GM06990 (cell line): ENCODE measurements around the gene ETS1.

Experiments used
- DNase-seq: peaks from one replicate; pipeline ENCODE4 v3.0.0-alpha.2; 2011; ENCODE audit not compliant: insufficient read length; ENCODE audit errors: extremely low read depth
- H3K27me3 ChIP-seq: replicated peaks from 2 replicates; pipeline ENCODE4 v1.6.0; 2011; ENCODE audit warnings: low read length; ENCODE audit not compliant: control insufficient read depth, insufficient read depth
- H3K36me3 ChIP-seq: 2 replicates; pipeline ENCODE4 v1.5.1; 2011; ENCODE audit warnings: low read length; ENCODE audit not compliant: control insufficient read depth, insufficient read depth
- H3K4me3 ChIP-seq: replicated peaks from 2 replicates; pipeline ENCODE4 v1.5.1; 2011; ENCODE audit warnings: low read depth, mild to moderate bottlenecking, control low read depth, low read length
- TF ChIP-seq, protein P1 (sequence below): IDR thresholded peaks from 2 replicates; pipeline ENCODE4 v1.5.1; 2011; ENCODE audit warnings: low read length, control low read depth, mild to moderate bottlenecking, inconsistent platforms; ENCODE audit not compliant: insufficient read depth, poor library complexity, severe bottlenecking

ETS1 gene

DNA sequence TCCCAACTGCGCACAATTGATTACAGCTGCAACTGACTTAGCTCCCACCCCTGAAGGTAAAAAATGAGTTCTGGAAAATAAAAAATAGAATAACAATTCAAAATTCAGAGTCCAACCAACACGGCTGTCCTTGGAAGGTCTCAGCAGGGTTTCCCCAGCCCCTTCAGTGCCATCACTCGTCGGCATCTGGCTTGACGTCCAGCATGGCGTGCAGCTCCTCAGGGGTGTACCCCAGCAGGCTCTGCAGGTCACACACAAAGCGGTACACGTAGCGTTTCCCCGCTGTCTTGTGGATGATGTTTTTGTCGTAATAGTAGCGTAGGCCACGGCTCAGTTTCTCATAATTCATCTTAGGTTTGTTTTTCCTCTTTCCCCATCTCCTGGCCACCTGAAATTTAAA is 125.2 kb downstream of the ETS1 start:
- Histone ChIP-seq H3K27me3 (no peaks in the 10 kb centered on the region), H3K36me3 (peaks cover 48% of the 10 kb centered on the region)
- TF ChIP-seq, protein P1, sequence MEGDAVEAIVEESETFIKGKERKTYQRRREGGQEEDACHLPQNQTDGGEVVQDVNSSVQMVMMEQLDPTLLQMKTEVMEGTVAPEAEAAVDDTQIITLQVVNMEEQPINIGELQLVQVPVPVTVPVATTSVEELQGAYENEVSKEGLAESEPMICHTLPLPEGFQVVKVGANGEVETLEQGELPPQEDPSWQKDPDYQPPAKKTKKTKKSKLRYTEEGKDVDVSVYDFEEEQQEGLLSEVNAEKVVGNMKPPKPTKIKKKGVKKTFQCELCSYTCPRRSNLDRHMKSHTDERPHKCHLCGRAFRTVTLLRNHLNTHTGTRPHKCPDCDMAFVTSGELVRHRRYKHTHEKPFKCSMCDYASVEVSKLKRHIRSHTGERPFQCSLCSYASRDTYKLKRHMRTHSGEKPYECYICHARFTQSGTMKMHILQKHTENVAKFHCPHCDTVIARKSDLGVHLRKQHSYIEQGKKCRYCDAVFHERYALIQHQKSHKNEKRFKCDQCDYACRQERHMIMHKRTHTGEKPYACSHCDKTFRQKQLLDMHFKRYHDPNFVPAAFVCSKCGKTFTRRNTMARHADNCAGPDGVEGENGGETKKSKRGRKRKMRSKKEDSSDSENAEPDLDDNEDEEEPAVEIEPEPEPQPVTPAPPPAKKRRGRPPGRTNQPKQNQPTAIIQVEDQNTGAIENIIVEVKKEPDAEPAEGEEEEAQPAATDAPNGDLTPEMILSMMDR, result no peak

DNA sequence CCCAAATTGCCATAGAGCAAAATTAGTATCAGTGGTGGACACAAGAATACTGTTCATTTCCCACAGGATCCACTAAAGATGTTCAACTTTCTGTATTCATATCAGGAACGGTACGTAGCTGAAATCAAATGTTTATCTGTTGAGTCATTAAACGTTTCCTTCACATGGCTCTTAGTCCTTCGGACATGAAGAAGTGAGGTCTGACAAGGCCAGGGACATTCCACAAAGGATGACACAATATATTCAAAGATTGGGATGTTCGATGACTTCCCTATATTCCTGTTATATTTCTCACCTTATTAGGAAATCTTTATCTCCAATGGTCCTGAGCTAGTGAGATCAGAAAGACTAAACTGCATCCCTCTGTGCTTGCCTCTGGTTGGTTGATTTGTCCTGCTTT is 129.0 kb downstream of the ETS1 start:
- Histone ChIP-seq H3K4me3 (no peak overlapping the region), H3K36me3 (peaks cover 39% of the 10 kb centered on the region), H3K27me3 (no peaks in the 10 kb centered on the region)
- DNase-seq, result no peak
- TF ChIP-seq, protein P1, result no peak

More for the DNA sequence above, 125.2 kb downstream of the ETS1 start:
- no peak overlapping the region for H3K4me3 ChIP-seq
- no peak for DNase-seq

DNA sequence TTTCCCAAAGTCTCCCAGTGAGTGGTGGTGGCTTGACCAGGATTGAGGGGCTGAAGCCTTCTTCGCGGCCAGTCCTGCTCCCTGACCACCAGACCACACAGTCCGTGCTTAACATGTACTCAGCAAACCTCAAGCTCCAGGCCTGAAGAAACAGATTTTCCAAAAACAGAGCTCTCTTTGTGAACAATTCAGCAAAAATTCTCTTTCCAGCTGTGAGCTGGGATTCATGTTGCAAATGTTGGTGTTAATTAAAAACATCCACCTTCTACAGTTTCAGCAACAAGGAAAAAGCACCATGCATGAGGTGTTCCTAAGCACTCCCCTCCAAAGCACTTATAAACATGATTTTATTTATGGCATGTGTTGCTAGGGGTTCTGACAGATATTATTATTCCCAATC is 129.5 kb downstream of the ETS1 start:
- H3K36me3 ChIP-seq, result peaks cover 34% of the 10 kb centered on the region

DNA sequence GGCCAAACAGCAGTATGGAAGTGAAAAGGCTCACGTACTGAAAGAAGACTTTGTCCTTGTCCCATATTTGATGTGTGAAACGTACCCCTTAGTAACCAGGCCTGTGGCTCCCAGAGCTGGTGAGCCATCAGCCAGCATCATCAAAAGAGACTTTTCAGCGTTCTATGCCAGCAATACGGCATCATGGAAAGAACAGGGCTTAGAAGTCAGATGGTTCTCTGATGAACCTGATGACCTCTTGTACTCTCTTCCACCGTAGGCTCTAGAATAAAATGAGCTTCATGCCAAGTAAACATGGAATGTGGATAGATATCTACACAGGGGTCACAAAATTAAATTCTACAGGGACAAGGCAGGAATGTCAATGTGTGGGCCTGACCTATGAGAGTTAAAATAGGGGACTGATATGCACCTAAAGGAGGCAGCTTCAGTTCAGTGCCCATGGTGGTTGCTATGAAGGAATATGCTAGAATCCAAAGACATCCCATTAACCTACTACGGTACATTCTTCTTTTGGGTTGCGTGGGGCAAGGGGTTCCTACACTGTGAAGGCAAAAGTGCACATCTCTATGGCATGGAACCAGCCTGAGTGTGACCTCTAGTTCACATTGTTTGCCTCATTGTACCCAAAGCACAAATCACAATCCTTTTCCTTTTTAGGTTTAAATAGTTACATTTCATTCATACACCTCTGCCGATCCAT is 130.6 kb downstream of the ETS1 start:
- DNase-seq, result no peak
- Histone ChIP-seq H3K4me3 (no peak overlapping the region), H3K36me3 (peaks cover 25% of the 10 kb centered on the region), H3K27me3 (no peaks in the 10 kb centered on the region)
- TF ChIP-seq, protein P1, result no peak

More for the DNA sequence above, 129.5 kb downstream of the ETS1 start:
- Histone ChIP-seq H3K4me3 (no peak overlapping the region), H3K27me3 (no peaks in the 10 kb centered on the region)
- DNase-seq, result no peak
- TF ChIP-seq, protein P1, result no peak

DNA sequence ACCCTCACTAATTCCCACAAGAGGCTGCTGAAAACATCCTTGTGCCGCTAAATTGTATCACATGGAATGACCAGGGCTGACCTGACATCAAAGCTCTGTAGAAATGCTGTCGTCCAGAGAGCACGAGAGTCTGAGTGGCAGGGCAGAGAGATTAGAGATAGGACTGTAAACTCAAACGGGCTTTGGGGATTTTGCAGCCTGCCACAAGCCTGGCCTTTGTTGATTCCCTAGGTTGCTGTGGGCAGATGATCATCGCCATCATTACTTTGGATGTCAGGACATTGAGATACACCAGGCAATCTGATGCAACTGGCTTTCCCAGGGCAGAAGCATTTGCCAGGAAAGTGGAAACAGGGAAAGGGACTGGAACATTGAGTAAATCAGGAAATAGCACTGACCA is 131.6 kb downstream of the ETS1 start:
- Histone ChIP-seq H3K36me3 (peaks cover 24% of the 10 kb centered on the region), H3K4me3 (no peak overlapping the region), H3K27me3 (no peaks in the 10 kb centered on the region)
- no peak for DNase-seq
- TF ChIP-seq, protein P1, result no peak
